Renal pelvis (tissue), 4 donors: ENCODE data around the gene NABP2. TPM values are rescaled to one million over a fixed set of nuclear protein-coding genes. Genes with fewer than 3 reads are reported as not detected.
A peak's percentile ranks its signal among the peaks of the same experiment; 100 is the strongest.

Experiments used
- DNase-seq: peaks from one replicate; pipeline ENCODE4 v3.0.0-alpha.2; 2013
- polyA plus RNA-seq, 3 donors: library from polyadenylated mRNA; unstranded; fragments of 120-200 nt; gene quantifications; one replicate each; pipeline ENCODE4 v1.2.1, GENCODE V29; 2013; ENCODE audit not compliant: insufficient read length in 3 of 3

Gene NABP2
- polyA plus RNA-seq, 3 donors, result 28.2 to 30.5 (median 28.3) TPM

- DNase-seq, result no peak
These were observed 19.9 kb upstream of the NABP2 start for GRCh38 chr12:56204275-56204674.

GRCh38 chr12:56205445-56205844 lies 18.7 kb upstream of the NABP2 start:
- DNase-seq, result no peak

- no peak for DNase-seq
These were observed 17.5 kb upstream of the NABP2 start for GRCh38 chr12:56206452-56207166.

- DNase-seq, result no peak
These were observed 16.1 kb upstream of the NABP2 start for GRCh38 chr12:56208006-56208405.

- no peak for DNase-seq
These were observed 11.8 kb upstream of the NABP2 start for GRCh38 chr12:56212361-56212760.

- DNase-seq, result no peak
These were observed 10.3 kb upstream of the NABP2 start for GRCh38 chr12:56213878-56214277.

GRCh38 chr12:56216461-56216860 lies 7.7 kb upstream of the NABP2 start:
- no peak for DNase-seq

GRCh38 chr12:56219840-56220239 lies 4.3 kb upstream of the NABP2 start:
- DNase-seq, result no peak

GRCh38 chr12:56220611-56221231 lies 3.4 kb upstream of the NABP2 start:
- no peak for DNase-seq

GRCh38 chr12:56221232-56221756 lies 2.8 kb upstream of the NABP2 start:
- peak; percentile 79 for DNase-seq

- peak; percentile 98 for DNase-seq
These were observed 2.2 kb upstream of the NABP2 start, which contains the start of gene RNF41 for GRCh38 chr12:56221757-56222530. Gene RNF41, minus strand, starts transcription at chr12:56221922. Its CDS starts 7,875 bp downstream, at chr12:56214047.

GRCh38 chr12:56222531-56222895 lies 1.6 kb upstream of the NABP2 start:
- DNase-seq, result no peak

GRCh38 chr12:56223571-56224101 lies 506 bp upstream of the NABP2 start:
- DNase-seq, result no peak

GRCh38 chr12:56224954-56225353 lies 812 bp downstream of the NABP2 start:
- no peak for DNase-seq

- DNase-seq, result no peak
These were observed 4.9 kb downstream of the NABP2 start for GRCh38 chr12:56229082-56229481.

- no peak for DNase-seq
These were observed 5.8 kb downstream of the NABP2 start, which contains the start of gene SLC39A5 for GRCh38 chr12:56229916-56230431. Gene SLC39A5, plus strand, starts transcription at chr12:56230051. Its CDS starts 1,224 bp downstream, at chr12:56231275.

- DNase-seq, result no peak
These were observed 6.5 kb downstream of the NABP2 start for GRCh38 chr12:56230432-56231183.

GRCh38 chr12:56231184-56231582 lies 7.0 kb downstream of the NABP2 start:
- DNase-seq, result no peak

- no peak for DNase-seq
These were observed 10.7 kb downstream of the NABP2 start for GRCh38 chr12:56234746-56235436.

- DNase-seq, result no peak
These were observed 11.9 kb downstream of the NABP2 start for GRCh38 chr12:56236091-56236490.

- no peak for DNase-seq
These were observed 12.8 kb downstream of the NABP2 start for GRCh38 chr12:56236985-56237384.
